Activated CD4-positive, alpha-beta T cell treated with anti-CD3 and anti-CD28 coated beads, Interleukin-2, Interleukin-4, amounts not matched to agents 100 ng/mL and 50 ng/mL, durations not matched to agents 16 hours and 8 hours (primary cell): Measurements from ENCODE around the gene CIRBP.
A peak's percentile ranks its signal among the peaks of the same experiment; 100 is the strongest.
"Not testable (repeated sequence)": the region's sequence is repeated elsewhere in the genome, so short reads cannot be mapped to it uniquely, and the experiment has no call there.

ENCODE experiments used
- DNase-seq: peaks from one replicate; pipeline ENCODE4 v3.0.0-alpha.2; 2020; ENCODE audit warnings: low spot score

Gene CIRBP

GRCh38 chr19:1292419-1293151, 23.5 kb downstream of the CIRBP start:
- no peak for DNase-seq

GRCh38 chr19:1293782-1294604, 24.9 kb downstream of the CIRBP start:
- no peak for DNase-seq

GRCh38 chr19:1294688-1295087, 25.6 kb downstream of the CIRBP start:
- no peak for DNase-seq

GRCh38 chr19:1295169-1296012, 26.3 kb downstream of the CIRBP start:
- peak; percentile 44 for DNase-seq

- no peak for DNase-seq
Observed at GRCh38 chr19:1296078-1296477, 26.9 kb downstream of the CIRBP start.

- DNase-seq, result no peak
Observed at GRCh38 chr19:1296575-1297271, 27.6 kb downstream of the CIRBP start.

GRCh38 chr19:1298235-1298634, 29.1 kb downstream of the CIRBP start:
- no peak for DNase-seq

- no peak for DNase-seq
Observed at GRCh38 chr19:1299801-1300200, 30.7 kb downstream of the CIRBP start.

- DNase-seq, result no peak
Observed at GRCh38 chr19:1300744-1301490, 31.8 kb downstream of the CIRBP start.

- DNase-seq, result no peak
Observed at GRCh38 chr19:1302533-1303239, 33.6 kb downstream of the CIRBP start.

- DNase-seq, result no peak
Observed at GRCh38 chr19:1304197-1304924, 35.2 kb downstream of the CIRBP start.

- DNase-seq, result not testable (repeated sequence)
Observed at GRCh38 chr19:1305354-1305753, 36.2 kb downstream of the CIRBP start.

- DNase-seq, result no peak
Observed at GRCh38 chr19:1307320-1307719, 38.2 kb downstream of the CIRBP start.

- no peak for DNase-seq
Observed at GRCh38 chr19:1307755-1308303, 38.7 kb downstream of the CIRBP start.

- DNase-seq, result no peak
Observed at GRCh38 chr19:1308718-1309117, 39.6 kb downstream of the CIRBP start.

GRCh38 chr19:1309977-1310852, 41.1 kb downstream of the CIRBP start:
- no peak for DNase-seq

GRCh38 chr19:1310853-1311180, 41.7 kb downstream of the CIRBP start:
- no peak for DNase-seq

GRCh38 chr19:1311543-1312091, 42.5 kb downstream of the CIRBP start:
- no peak for DNase-seq
